HG02588 (cell line): ENCODE data around the gene CRIP2.

Experiments
- ATAC-seq: cut with Tn5 transposase; IDR thresholded peaks from one replicate; pipeline ENCODE4 v1.9.1; 2021; ENCODE audit warnings: mild to moderate bottlenecking, moderate library complexity; ENCODE audit not compliant: unreplicated experiment

Gene CRIP2

GRCh38 chr14:105460116-105460515, 14.5 kb upstream of the CRIP2 start:
- ATAC-seq, result no peak

GRCh38 chr14:105460616-105461015, 14.0 kb upstream of the CRIP2 start:
- no peak for ATAC-seq

GRCh38 chr14:105461903-105462302, 12.7 kb upstream of the CRIP2 start:
- no peak for ATAC-seq

- no peak for ATAC-seq
Measured at GRCh38 chr14:105464501-105464900, 10.1 kb upstream of the CRIP2 start.

GRCh38 chr14:105465209-105466031, 9.2 kb upstream of the CRIP2 start:
- ATAC-seq, result no peak

DNA sequence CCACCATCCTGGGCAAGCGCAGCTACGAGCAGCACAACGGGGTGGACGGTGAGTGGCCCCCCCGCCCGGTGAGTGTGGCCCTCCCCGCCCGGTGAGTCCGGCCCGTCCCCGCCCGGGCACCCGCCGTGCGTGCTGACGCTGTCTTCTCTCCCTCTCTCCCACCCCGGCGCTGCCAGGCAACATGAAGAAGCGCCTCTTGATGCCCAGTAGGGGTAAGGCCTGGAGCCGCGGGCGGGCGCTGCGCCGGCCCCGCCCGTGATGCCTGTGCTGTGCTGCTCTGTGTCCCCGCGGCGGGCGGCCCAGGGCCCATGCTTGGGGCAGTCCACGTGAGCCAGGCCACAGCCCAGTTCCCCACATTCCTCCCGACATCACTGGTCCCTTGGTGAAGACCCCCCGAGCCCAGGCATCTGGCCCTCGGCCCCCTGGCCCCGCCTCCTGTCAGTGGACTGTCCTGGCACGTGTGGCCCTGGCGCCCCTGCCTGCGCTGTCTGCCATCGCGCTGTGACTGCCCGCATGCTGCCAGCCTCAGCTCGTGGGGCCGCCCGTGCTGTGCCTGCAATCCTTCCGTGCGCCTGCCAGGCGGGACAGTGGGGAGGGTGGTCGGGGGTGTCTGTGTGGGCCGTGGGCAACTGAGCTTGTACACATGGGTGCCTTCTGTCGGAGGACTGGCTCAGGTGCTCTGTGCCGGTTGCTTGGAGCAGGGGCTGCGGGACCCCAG, 7.9 kb upstream of the CRIP2 start:
- no peak for ATAC-seq

DNA sequence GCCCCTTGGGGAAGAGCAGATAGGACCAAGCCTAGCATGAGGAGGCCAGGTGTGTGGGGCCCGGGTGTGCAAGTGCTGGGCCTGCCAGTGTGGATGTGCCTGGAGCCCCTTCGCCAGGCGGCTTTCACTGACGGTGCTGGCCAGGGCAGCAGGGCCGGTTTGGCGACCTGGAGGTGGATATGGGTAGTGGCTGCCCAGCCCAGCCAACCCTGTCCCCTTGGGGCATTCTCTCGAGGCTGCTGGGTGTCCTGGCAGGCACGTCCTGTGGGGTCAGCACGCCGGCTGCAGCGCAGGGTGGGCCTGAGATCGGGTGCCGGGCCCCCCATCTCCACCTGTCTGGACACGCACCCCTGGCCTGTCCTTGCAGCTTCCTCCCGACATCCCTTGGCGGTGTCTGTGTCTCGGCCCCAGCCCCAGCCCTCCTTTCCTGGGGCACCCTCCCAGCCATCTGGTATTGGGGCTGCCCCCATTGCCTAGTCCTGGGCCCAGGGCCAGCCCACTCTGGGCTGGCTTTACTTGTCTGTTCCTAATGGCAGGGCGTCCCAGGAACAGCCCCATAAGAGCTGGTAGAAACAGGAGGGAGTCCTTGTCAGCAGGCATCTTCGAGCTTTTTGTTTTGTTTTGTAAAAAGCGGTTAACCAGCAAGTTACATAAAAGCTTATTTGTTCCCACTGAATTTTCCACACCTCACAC, 7.2 kb upstream of the CRIP2 start:
- ATAC-seq, result no peak

- no peak for ATAC-seq
Measured at GRCh38 chr14:105467942-105468471, 6.6 kb upstream of the CRIP2 start.

- no peak for ATAC-seq
Measured at GRCh38 chr14:105468621-105469241, 5.9 kb upstream of the CRIP2 start.

- no peak for ATAC-seq
Measured at GRCh38 chr14:105469456-105470349, 4.9 kb upstream of the CRIP2 start.

GRCh38 chr14:105470350-105471296, 4.0 kb upstream of the CRIP2 start:
- ATAC-seq, result no peak

- ATAC-seq, result no peak
Measured at GRCh38 chr14:105471297-105471821, 3.3 kb upstream of the CRIP2 start.

- no peak for ATAC-seq
Measured at GRCh38 chr14:105471823-105472485, 2.7 kb upstream of the CRIP2 start.

DNA sequence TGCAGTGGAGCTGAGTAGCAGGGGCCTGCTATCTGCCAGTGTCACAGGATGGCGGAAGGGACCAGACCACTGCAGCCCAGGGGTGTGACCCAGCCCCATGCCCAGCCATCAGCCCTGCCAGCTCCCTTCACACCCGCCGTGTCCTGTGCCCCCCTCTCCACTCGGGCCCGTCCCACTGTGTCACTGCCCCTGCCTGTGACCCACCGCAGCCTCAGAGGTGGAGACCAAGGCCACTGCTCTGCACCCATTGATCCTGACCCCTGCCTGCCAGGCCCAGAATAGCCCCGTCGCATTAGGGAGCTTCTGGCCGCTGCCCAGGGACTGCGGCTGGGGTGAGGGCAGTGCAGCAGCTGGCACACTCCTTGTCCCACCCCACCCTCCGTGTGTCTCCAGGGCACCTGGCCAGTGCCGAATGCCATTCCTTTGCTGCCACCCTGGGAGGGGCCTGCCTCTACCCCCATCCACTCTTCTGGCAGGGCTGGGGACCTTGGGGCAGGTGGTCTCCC, 2.1 kb upstream of the CRIP2 start:
- ATAC-seq, result no peak

DNA sequence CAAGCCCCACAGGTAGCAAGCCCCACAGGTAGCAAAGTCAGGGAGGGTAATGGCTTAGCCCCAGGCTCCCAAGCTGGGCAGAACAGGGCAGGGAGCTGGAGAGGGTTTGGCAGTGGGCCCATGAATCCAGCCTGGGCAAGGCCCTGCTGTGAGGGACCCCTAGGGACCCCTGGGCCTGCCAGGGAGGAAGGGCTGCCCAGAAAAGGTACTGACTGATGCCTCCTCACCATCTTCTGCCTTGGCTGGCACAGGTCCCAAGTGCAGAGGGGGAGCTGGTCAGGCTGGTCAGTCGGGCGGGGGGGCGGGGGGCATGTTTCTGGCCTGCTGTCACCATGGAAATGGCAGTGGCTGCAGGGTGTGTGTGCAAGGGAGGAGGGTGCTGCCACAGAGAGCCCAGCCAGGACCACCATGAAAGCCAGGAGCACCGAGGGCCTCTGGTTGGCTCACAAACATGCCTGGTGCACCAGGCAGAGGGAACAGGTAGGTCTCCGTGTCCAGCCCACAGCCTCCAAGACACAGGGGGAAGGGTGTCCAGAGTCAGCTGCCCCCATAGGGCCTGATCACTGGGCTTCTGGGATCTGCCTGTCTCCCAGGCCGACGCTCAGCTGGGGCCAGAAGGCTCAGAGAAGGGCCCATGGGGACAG, 1.5 kb upstream of the CRIP2 start:
- ATAC-seq, result no peak

DNA sequence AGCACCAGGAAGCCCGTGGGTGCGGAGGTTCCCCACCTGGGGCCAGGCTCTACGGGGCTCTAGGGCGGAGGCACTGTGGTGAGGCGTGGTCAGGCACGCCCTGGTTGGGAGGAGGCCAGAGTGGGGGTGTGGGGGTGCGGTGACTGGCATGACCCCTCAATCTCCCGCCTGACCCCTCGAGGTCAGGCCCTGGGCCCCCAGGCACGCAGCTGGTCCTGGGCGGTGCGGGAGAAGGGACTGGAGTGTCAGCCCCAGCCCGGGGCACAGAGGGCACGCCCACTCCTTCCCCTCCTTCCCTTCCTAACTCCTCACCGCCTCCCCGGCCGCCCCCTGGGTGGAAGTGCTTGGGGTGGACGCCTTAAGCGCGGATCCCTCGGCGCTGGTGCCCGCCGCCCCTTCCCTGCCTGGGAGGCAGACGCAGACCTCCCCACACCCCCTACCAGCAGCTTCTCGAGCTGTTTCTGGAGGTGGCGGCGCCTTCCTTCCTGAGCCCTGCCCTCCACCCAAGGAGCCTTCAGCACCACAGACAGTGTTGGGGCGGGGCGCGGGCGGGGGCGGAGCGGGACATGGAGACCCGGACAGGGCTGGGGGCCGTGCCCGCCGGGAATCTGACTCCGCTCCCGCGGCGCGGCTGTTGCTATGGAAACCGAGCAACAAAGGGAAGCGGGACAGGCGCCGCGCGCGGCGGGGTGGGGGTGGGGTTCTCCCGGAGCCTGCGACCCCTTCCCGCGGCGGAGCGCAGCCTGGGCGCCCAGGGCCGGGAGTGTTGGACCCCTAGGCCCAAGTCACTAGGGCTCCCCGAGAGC, 741 bp upstream of the CRIP2 start:
- no peak for ATAC-seq
